ENCODE data around the gene SELENOW.
"Not testable (repeated sequence)": the region's sequence is repeated elsewhere in the genome, so short reads cannot be mapped to it uniquely, and the experiment has no call there.

The SELENOW gene

GRCh38 chr19:47756953-47757608 is 21.4 kb upstream of the SELENOW start:
- no peak for DNase-seq

GRCh38 chr19:47757617-47758442 is 20.7 kb upstream of the SELENOW start:
- DNase-seq: no peak

- no peak for DNase-seq
Observed at GRCh38 chr19:47758443-47758804, 20.1 kb upstream of the SELENOW start.

GRCh38 chr19:47760632-47760999 is 17.9 kb upstream of the SELENOW start:
- no peak for DNase-seq

- DNase-seq: no peak
Observed at GRCh38 chr19:47761566-47761965, 16.9 kb upstream of the SELENOW start.

GRCh38 chr19:47762151-47762550 is 16.4 kb upstream of the SELENOW start:
- no peak for DNase-seq

- no peak for DNase-seq
Observed at GRCh38 chr19:47762615-47763308, 15.7 kb upstream of the SELENOW start.

GRCh38 chr19:47764705-47765104 is 13.8 kb upstream of the SELENOW start:
- DNase-seq: not testable (repeated sequence)

GRCh38 chr19:47765523-47766358 is 12.8 kb upstream of the SELENOW start:
- no peak for DNase-seq

- DNase-seq: no peak
Observed at GRCh38 chr19:47766359-47766620, 12.2 kb upstream of the SELENOW start.

GRCh38 chr19:47766670-47767069 is 11.8 kb upstream of the SELENOW start:
- no peak for DNase-seq

- no peak for DNase-seq
Observed at GRCh38 chr19:47767349-47767748, 11.2 kb upstream of the SELENOW start.

GRCh38 chr19:47768604-47769003 is 9.9 kb upstream of the SELENOW start:
- DNase-seq: no peak

- no peak for DNase-seq
Observed at GRCh38 chr19:47769534-47769933, 9.0 kb upstream of the SELENOW start.

GRCh38 chr19:47771291-47771690 is 7.2 kb upstream of the SELENOW start:
- not testable (repeated sequence) for DNase-seq

- no peak for DNase-seq
Observed at GRCh38 chr19:47776568-47776967, 1.9 kb upstream of the SELENOW start.

GRCh38 chr19:47777245-47778048 is 1.1 kb upstream of the SELENOW start:
- DNase-seq: not testable (repeated sequence)

- DNase-seq: no peak
Observed at GRCh38 chr19:47778954-47779351, 450 bp downstream of the SELENOW start.

GRCh38 chr19:47779524-47780214 is 1.2 kb downstream of the SELENOW start:
- DNase-seq: no peak

- DNase-seq: no peak
Observed at GRCh38 chr19:47780215-47780551, 1.7 kb downstream of the SELENOW start.

- DNase-seq: no peak
Observed at GRCh38 chr19:47781590-47782262, 3.2 kb downstream of the SELENOW start.

All from activated CD4-positive, alpha-beta T cell treated with anti-CD3 and anti-CD28 coated beads for 1 hour (primary cell).